ENCODE data around the gene SPRED1. TPM values are rescaled to one million over a fixed set of nuclear protein-coding genes. Genes with fewer than 3 reads are reported as not detected.

SPRED1 gene
- total RNA-seq, 1 donor from 2014 or later: 12.7 TPM

- DNase-seq (ENCODE audit: low spot score): no peak
- intact Hi-C loops (cut with DNase I): no loop called here
These were observed 148.5 kb downstream of the SPRED1 start for GRCh38 chr15:38401106-38401505.

DNA sequence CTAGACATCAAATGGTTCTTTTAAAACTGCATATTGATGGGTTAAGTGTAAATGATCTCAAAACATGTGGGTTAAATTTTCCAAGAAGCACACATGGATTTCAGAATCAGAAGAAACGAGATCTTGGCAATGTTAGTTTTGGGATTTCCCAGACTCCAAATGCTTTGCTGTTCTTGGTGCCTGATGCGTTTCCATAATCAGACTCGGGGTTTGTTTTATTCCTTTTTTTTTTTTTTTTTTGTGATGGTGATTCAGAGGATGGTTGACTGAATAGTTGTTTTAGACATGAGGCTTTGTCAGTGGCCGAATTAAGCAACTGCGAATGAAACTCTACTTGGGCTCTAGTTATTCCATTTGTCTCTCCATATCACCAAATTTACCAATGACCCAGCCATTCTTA, 149.1 kb downstream of the SPRED1 start:
- intact Hi-C loops (cut with DNase I): no loop called here
- DNase-seq (ENCODE audit: low spot score): no peak

DNA sequence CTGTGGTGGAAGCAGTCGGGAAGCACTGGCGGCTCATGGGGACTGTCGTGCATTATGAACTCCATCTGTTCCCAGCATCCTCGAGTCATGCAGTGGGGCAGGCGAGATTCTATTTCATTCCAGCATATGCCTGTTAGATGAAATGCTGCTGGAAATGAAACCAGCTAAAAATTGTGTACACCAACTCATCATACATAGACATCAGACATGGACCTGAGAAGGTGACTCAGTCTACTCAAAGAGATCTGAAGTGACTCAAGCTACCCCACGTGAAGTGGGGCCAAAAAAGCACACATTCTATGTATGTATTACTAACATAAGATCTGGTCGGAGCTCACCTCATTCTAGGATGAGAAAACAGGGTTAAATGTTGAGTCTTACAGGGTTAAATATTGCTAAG, 153.8 kb downstream of the SPRED1 start:
- intact Hi-C loops (cut with DNase I): no loop called here
- DNase-seq (ENCODE audit: low spot score): no peak

Other genes starting within 250 kb of the SPRED1 start
- 25.6 TPM for gene FAM98B, start 201.3 kb downstream of the SPRED1 start, total RNA-seq

All from cardiac septum (tissue), 1 donor.